DMS79 treated with DMSO at 0.1 percent for 48 hours (cell line): ENCODE results near the gene AKAP9.
"Not testable (repeated sequence)": the region's sequence is repeated elsewhere in the genome, so short reads cannot be mapped to it uniquely, and the experiment has no call there.

Source experiments
- DNase-seq: peaks from one replicate; lab custom pipeline; 2025; lab: John Stamatoyannopoulos, UW

AKAP9 gene

GRCh38 chr7:91946549-91946948, 5.9 kb downstream of the AKAP9 start:
- DNase-seq: no peak

GRCh38 chr7:91947948-91948347, 7.3 kb downstream of the AKAP9 start:
- DNase-seq: no peak

GRCh38 chr7:91949221-91950009, 8.8 kb downstream of the AKAP9 start:
- no peak for DNase-seq

GRCh38 chr7:91953618-91954017, 13.0 kb downstream of the AKAP9 start:
- DNase-seq: no peak

- not testable (repeated sequence) for DNase-seq
Measured at GRCh38 chr7:91956464-91956863, 15.8 kb downstream of the AKAP9 start.

- DNase-seq: no peak
Measured at GRCh38 chr7:91957232-91957631, 16.6 kb downstream of the AKAP9 start.

GRCh38 chr7:91957823-91958222, 17.2 kb downstream of the AKAP9 start:
- DNase-seq: no peak

DNA sequence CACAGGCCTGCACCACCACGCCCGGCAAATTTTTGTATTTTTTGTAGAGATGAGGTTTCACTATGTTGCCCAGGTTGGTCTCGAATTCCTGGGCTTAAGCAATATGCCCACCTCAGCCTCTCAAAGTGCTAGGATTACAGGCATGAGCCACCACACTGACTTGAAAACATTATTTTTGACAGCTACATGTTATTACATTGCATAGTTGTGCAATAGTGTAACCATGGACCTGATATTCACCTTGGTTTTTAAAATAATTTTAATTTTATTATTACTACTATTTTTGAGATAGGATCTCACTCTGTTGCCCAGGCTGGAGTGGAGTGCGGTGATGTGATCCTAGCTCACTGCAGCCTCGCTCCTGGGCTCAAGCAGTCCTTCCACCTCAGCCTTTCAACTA, 18.4 kb downstream of the AKAP9 start:
- no peak for DNase-seq

GRCh38 chr7:91961816-91962215, 21.2 kb downstream of the AKAP9 start:
- no peak for DNase-seq

DNA sequence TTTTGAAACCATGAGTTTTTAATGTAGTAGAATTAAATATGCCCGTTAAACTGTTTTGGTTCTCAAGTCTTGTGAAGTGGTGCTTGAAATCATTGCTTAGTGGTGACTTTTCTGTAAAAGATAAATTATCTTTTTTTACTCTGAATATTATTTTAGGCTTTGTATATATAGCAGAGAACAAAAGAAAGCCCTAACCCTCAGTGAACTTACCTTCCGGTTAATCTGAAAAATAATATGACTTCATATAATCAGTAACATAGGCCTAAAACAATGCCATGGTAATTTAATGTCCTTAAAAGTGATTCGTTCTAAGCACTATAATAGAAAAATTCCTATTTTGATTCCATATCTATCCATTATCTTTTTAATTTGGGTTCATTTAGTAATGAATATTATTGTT, 21.8 kb downstream of the AKAP9 start:
- no peak for DNase-seq

- not testable (repeated sequence) for DNase-seq
Measured at GRCh38 chr7:91967513-91967912, 26.9 kb downstream of the AKAP9 start.

GRCh38 chr7:91973639-91974038, 33.0 kb downstream of the AKAP9 start:
- no peak for DNase-seq

DNA sequence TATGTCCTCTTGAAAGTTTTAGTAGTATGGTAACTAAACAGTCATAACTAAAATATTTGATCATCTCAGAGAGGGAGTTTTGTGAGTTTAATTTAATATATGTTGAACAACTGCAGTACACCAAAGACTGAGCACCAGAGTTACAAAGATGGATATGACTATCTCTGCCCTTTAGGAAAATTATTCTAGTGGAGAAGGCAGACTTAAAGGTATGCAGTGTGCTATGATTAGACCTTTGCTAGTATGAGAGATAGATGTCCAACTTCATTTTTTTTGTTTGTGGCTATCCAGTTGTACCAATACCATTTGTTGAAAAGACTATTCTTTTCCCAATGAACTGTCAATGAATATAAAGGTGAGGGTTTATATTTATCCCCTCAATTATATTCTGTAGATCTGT, 33.4 kb downstream of the AKAP9 start:
- no peak for DNase-seq

GRCh38 chr7:91976743-91977142, 36.1 kb downstream of the AKAP9 start:
- DNase-seq: no peak

DNA sequence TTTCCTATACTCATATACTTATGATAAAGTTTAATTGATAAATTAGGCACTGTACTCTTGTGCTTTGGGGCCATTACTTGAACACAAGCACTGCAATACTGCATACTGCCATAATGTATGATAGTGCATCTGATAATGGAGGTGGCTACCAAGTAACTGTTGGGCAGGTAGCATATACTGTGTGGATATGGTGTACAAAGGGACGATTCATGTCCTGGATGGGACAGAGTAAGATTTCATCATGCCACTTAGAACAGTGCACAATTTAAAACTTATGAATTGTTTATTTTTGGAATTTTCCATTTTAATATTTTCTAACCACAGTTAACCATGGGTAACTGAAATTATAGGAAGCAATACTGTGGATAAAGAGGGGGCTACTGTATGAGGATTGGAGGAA, 38.9 kb downstream of the AKAP9 start:
- no peak for DNase-seq

DNA sequence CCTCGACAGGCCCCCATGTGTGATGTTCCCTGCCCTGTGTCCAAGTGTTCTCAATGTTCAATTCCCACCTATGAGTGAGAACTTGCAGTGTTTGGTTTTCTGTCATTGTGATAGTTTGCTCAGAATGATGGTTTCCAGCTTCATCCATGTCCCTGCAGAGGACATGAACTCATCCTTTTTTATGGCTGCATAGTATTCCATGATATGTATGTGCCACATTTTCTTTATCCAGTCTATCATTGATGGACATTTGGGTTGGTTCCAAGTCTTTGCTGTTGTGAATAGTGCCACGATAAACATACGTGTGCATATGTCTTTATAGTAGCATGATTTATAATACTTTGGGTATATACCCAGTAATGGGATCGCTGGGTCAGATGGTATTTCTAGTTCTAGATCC, 41.7 kb downstream of the AKAP9 start:
- DNase-seq: not testable (repeated sequence)

- DNase-seq: no peak
Measured at GRCh38 chr7:91988213-91988612, 47.6 kb downstream of the AKAP9 start.

DNA sequence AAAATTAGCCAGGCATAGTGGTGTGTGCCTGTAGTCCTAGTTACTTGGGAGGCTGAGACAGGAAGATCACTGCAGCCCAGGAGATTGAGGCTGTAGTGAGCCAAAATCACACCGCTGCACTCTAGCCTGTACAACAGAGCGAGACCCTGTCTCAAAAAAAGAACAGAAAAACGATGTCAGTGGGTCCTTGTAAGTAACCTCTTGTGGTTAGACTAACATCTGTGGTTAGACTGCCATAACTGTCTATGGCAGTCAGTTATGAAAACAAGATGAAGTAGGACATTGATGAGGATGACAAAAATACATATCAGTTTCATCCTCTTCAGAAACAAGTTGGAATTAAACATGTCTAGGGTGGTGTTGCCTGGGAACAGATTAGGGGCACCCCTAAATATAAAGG, 53.3 kb downstream of the AKAP9 start:
- DNase-seq: no peak

GRCh38 chr7:91995391-91996105, 54.9 kb downstream of the AKAP9 start:
- DNase-seq: no peak

DNA sequence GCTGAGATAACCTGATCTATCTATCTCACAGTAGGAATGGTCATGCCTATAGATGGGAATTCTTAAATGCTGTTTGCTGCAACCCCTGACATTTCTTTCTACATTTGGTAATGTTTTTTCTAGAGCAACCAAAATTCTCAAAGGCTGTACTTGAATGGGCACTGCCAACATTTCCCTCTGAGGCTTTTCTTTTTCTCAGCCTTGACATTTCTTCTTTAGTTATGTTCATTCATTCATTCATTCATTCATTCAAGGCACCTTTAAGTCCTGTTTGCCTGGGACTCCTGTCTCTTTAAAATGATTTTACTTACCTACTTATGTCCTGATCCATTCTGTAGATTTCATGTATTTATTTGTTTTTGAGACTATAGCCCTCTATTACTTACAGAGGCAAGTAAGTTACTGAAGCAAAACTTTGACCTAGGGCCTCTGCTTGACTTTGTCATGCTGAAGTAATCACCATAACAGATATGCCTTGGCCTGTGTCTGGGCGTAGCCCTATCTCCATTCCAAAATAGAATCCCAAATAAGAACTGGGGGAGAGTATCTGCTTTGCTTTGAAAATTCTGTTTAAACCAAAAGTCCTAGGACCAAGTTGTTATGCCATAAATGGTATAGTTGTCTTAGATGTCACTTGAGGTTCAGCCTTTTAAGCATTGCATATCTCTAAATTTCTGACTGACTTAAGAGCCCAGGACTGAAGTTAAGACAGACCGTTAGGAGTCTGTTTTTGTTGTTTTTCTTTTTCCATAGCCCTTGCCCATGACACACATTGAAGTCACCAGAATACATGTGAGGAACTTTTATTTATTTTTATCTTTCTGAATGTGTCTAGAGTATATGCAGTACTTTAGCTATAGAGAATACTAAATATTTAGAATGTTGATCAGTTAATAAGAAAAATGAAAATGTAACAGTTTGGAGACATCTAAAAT, 59.2 kb downstream of the AKAP9 start:
- DNase-seq: no peak

DNA sequence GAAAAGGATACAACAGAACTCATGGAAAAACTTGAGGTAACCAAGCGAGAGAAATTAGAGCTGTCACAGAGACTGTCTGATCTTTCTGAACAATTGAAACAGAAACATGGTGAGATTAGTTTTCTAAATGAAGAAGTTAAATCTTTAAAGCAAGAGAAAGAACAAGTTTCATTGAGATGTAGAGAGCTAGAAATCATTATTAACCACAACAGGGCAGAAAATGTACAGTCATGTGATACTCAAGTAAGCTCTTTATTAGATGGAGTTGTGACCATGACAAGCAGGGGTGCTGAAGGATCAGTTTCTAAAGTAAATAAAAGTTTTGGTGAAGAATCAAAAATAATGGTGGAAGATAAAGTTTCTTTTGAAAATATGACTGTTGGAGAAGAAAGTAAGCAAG, 62.1 kb downstream of the AKAP9 start:
- no peak for DNase-seq

GRCh38 chr7:92006046-92006445, 65.4 kb downstream of the AKAP9 start:
- no peak for DNase-seq

- DNase-seq: no peak
Measured at GRCh38 chr7:92010215-92010614, 69.6 kb downstream of the AKAP9 start.
